OCI-LY7 (cell line): ENCODE data around the gene CAPS. TPM values are rescaled to one million over a fixed set of nuclear protein-coding genes. Genes with fewer than 3 reads are reported as not detected.
A peak's percentile ranks its signal among the peaks of the same experiment; 100 is the strongest.

ENCODE experiments used
- BruUV-seq: library from RNA; stranded (reverse); fragments of 400-500 nt; replicated peaks from 2 replicates; lab custom pipeline; 2021; lab: Mats Ljungman, UMichigan
- CTCF ChIA-PET: fragments of 300-600 bp; sonication (Branson Sonifier 250); formaldehyde crosslinking; loops from one replicate; lab custom pipeline; 2022; ENCODE audit warnings: antibody characterized with exemption; ENCODE audit not compliant: unreplicated experiment; lab: Charles Lee
- POLR2A ChIA-PET: fragments of 300-600 bp; sonication (Branson Sonifier 250); formaldehyde crosslinking; loops from one replicate; lab custom pipeline; 2022; ENCODE audit warnings: antibody characterized with exemption; lab: Charles Lee
- DNase-seq: peaks from one replicate; pipeline ENCODE4 v3.0.0-alpha.2; 2015; ENCODE audit warnings: low spot score
- H2AFZ ChIP-seq: fragments of 200-600 bp; sonication (generic), shearing (Covaris generic); 2 replicates; pipeline ENCODE4 v1.6.1; 2014; ENCODE audit warnings: mild to moderate bottlenecking, antibody characterized with exemption, low read length, moderate library complexity
- H3K27ac ChIP-seq: fragments of 200-600 bp; sonication (generic); 2 replicates; pipeline ENCODE4 v1.5.1; 2014; ENCODE audit warnings: mixed run types, low read depth, mild to moderate bottlenecking, moderate library complexity, low read length, inconsistent platforms; ENCODE audit not compliant: poor library complexity, severe bottlenecking
- H3K36me3 ChIP-seq: fragments of 200-600 bp; sonication (generic); 2 replicates; pipeline ENCODE4 v1.6.1; 2014; ENCODE audit warnings: mild to moderate bottlenecking, antibody characterized with exemption, low read length, moderate library complexity, mixed read lengths; ENCODE audit not compliant: insufficient read depth
- H3K4me1 ChIP-seq: fragments of 200-600 bp; sonication (generic); 2 replicates; pipeline ENCODE4 v1.5.1; 2014; ENCODE audit warnings: mild to moderate bottlenecking, low read length; ENCODE audit not compliant: insufficient read depth, poor library complexity, severe bottlenecking
- H3K4me2 ChIP-seq: fragments of 200-600 bp; sonication (generic); 2 replicates; pipeline ENCODE4 v1.6.1; 2014; ENCODE audit warnings: mild to moderate bottlenecking, low read length
- H3K4me3 ChIP-seq: fragments of 200-600 bp; sonication (generic); 2 replicates; pipeline ENCODE4 v1.5.1; 2014; ENCODE audit warnings: mild to moderate bottlenecking, low read depth, low read length; ENCODE audit not compliant: poor library complexity, severe bottlenecking
- H3K79me2 ChIP-seq: fragments of 200-600 bp; sonication (generic); 2 replicates; pipeline ENCODE4 v1.6.1; 2016; ENCODE audit warnings: low read depth, mild to moderate bottlenecking, low read length, moderate library complexity, mixed read lengths; ENCODE audit not compliant: insufficient read depth
- H3K9me2 ChIP-seq: fragments of 200-600 bp; sonication (generic); 2 replicates; pipeline ENCODE4 v1.6.1; 2016; ENCODE audit warnings: mild to moderate bottlenecking, low read length, mixed read lengths; ENCODE audit not compliant: insufficient read depth
- H3K9me3 ChIP-seq: fragments of 200-600 bp; sonication (generic); 2 replicates; pipeline ENCODE4 v1.6.1; 2014; ENCODE audit warnings: mild to moderate bottlenecking, mixed run types, low read length, mixed read lengths
- H4K20me1 ChIP-seq: fragments of 200-600 bp; sonication (generic); 2 replicates; pipeline ENCODE4 v1.6.1; 2014; ENCODE audit warnings: mild to moderate bottlenecking, antibody characterized with exemption, low read length, moderate library complexity, mixed read lengths; ENCODE audit not compliant: insufficient read depth
- CTCF ChIP-seq: fragments of 200-600 bp; sonication (generic); conservative IDR thresholded peaks from 2 replicates; pipeline ENCODE4 v1.5.1; 2014; ENCODE audit warnings: mild to moderate bottlenecking, antibody characterized with exemption, low read length, moderate library complexity, mixed read lengths
- EZH2phosphoT487 ChIP-seq: fragments of 200-600 bp; sonication (generic); IDR thresholded peaks from 2 replicates; pipeline ENCODE4 v1.6.1; 2018; ENCODE audit warnings: low read depth, borderline replicate concordance, mild to moderate bottlenecking, mixed run types, antibody characterized with exemption, low read length, moderate library complexity, mixed read lengths
- intact Hi-C: fragments of 100-400 bp; cut with micrococcal nuclease; formaldehyde crosslinking; loops from one replicate; pipeline ENCODE4 v1.10.0; 2022; ENCODE audit not compliant: unreplicated experiment
- total RNA-seq, 2 experiments: library from RNA; depleted of rRNA in 1 of 2; stranded (reverse); fragments of >200 nt in 1 of 2; shearing (Covaris generic) in 1 of 2; gene quantifications; 2 replicates each; pipeline ENCODE4 v1.2.3, GENCODE V29; 2014 to 2022

CAPS gene
- total RNA-seq, 2 experiments from 2014 or later = 8.1 to 11.0 TPM

DNA sequence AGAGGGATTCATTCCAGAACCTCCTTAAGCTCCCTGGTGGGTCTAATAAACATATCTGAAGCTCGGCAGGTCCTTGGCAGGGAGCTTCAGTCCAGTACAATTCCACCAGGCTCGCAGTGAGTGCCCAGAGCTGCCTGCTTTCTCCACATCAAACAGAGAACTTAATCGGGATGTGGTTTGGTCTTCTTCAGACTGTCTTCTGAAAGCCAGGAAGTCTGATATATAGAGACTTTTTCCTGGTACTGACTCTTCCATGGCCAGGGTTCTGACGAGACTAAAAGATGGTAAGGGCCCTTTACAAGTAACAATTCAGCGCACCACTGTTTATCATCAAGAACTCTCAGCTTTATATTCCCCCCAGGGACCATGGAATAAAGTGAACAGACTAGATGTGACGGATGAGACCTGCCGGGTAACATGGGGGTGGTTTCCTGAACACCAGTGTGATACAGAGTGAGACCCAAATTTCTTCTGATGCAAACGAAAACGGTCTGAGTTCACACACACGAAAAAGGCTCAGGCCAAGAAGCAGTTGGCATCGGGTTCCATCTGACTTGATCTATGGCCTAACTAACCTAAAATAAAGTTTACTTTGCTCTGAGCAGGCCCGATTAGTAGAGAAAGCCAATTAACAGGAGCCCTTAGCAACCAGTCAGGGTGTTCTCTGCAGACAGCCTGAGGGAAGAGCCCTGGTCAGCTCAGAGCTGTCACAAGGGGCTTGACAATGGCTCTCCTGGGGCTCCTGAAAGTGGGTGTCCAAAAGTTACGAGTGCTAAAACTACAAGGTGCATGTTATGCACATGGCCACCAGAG, 34.9 kb downstream of the CAPS start:
- peaks cover 86% of the 10 kb centered on the region for H3K79me2 ChIP-seq
- TF ChIP-seq EZH2phosphoT487 = no peak
- TF ChIP-seq CTCF = no peak
- H3K4me1 ChIP-seq = peaks cover 68% of the 10 kb centered on the region
- CTCF ChIA-PET = no interaction called here
- no peaks in the 10 kb centered on the region for H3K9me3 ChIP-seq
- H3K27ac ChIP-seq = peak overlapping the region; percentile 96
- H3K9me2 ChIP-seq = no peaks in the 10 kb centered on the region
- no peaks in the 10 kb centered on the region for H4K20me1 ChIP-seq
- BruUV-seq = no TSS peak
- H3K36me3 ChIP-seq = peaks cover 51% of the 10 kb centered on the region; the same call in 1 of the 2 replicates
- peak overlapping the region; percentile 80 for H3K4me2 ChIP-seq
- peak overlapping the region; percentile 45 for H3K4me3 ChIP-seq
- intact Hi-C loops = loop anchor here (1.0 kb wide), 1 partner anchor 123 kb away; no protein-coding TSS in a partner anchor
- H2AFZ ChIP-seq = no peak overlapping the region
- DNase-seq = no peak
- POLR2A ChIA-PET = interaction anchor here (0.7 to 1.5 kb wide), 5 partner anchors 9 to 45 kb away, joined by 3 to 4 read pairs (median 3); partner anchors contain the start of gene NDUFA11

DNA sequence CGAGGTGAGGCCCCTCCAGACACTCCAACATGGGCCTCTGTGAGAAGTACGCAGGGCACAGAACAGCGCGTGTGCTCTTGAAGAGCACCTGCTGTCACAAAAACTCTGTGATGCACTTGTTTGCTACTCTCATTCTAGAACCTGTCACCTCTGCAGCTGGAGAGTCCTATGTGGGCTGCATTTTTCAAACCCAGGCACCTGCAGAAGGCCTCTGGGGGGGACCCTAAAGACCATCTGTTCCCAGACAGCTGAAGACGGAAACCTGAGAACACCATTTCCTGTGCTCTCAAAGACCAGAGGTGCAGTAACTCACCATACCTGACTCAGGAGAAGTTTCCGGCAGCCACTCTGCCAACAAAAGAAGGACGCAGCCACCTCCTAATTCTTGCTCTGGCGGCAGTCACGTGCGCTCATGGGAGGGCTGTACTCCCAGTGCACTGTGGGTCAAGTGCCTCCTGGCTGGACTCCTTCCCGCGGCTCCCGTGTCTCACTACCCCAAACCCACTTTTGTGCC, 35.8 kb downstream of the CAPS start:
- ChIA-PET POLR2A (interaction anchor here (0.7 to 1.5 kb wide), 3 partner anchors 22 to 46 kb away, joined by 3 to 4 read pairs (median 3); partner anchors contain the start of gene NDUFA11), CTCF (no interaction called here)
- H3K27ac ChIP-seq = peak overlapping the region; percentile 96
- H3K4me2 ChIP-seq = peak overlapping the region; percentile 80
- DNase-seq = peak; percentile 95
- intact Hi-C loops = loop anchor here (1.0 to 5.0 kb wide), 3 partner anchors 29 to 124 kb away; partner anchors contain the start of genes NDUFA11, RANBP3 and VMAC
- H3K79me2 ChIP-seq = peaks cover 93% of the 10 kb centered on the region
- no peak overlapping the region for H2AFZ ChIP-seq
- peak overlapping the region; percentile 58 for H3K4me3 ChIP-seq
- no TSS peak for BruUV-seq
- no peak for TF ChIP-seq EZH2phosphoT487
- no peak for TF ChIP-seq CTCF
- peaks cover 51% of the 10 kb centered on the region; the same call in 1 of the 2 replicates for H3K36me3 ChIP-seq
- no peaks in the 10 kb centered on the region for H3K9me2 ChIP-seq
- H4K20me1 ChIP-seq = no peaks in the 10 kb centered on the region
- peaks cover 77% of the 10 kb centered on the region for H3K4me1 ChIP-seq
- no peaks in the 10 kb centered on the region for H3K9me3 ChIP-seq
